ENCODE data around the gene STK11. TPM values are rescaled to one million over a fixed set of nuclear protein-coding genes. Genes with fewer than 3 reads are reported as not detected.
"Not testable (repeated sequence)": the region's sequence is repeated elsewhere in the genome, so short reads cannot be mapped to it uniquely, and the experiment has no call there.

The STK11 gene
- total RNA-seq, 1 donor from 2014 or later: 64.9 TPM

DNA sequence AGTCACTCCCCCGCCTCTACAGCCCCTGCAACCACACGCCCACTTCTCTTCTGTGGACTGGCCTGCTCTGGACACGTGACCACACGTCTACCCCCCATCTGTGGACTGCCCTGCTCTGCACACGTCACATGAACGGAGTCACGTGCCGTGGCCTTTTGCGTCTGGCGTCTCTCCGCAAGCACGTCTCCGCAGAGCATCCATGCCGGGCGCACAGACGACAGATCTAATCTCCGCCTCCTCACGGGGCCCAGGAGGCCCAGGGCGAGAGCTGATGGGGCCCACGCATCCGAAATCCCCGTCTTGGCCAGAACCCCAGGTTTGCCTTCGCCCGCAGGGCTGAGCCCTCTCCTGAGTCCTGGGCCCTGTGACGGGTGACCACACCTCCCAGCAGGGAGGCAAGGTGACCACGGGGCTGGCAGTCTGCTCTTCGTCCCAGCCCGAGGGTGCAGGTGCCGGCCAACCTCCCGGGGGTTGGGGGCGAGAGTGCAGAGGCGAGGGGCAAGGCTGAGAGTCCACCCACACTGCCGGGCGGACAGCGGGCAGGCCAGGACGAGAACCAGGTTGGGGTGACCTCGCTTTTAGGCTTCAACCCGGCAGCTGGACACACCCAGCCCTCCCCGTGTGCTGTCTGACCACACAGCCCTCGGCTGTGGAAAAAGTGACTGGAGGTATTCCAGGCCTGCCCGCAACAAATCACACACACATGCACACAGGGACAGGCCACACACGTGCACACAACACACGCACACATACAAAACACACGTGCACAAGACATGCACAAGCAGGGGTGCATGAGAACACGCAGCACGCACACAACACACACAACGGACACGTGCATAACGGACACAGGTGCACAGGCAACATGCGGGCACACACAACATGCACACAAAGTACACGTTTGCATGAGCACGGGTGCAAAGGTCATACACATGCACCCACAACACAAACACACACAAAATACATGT, 35.4 kb upstream of the STK11 start:
- DNase-seq: peak; percentile 51

GRCh38 chr19:1170938-1171754, 34.4 kb upstream of the STK11 start:
- DNase-seq: peak; percentile 58

- DNase-seq: peak; percentile 46
These were observed 33.7 kb upstream of the STK11 start for GRCh38 chr19:1171755-1172352.

DNA sequence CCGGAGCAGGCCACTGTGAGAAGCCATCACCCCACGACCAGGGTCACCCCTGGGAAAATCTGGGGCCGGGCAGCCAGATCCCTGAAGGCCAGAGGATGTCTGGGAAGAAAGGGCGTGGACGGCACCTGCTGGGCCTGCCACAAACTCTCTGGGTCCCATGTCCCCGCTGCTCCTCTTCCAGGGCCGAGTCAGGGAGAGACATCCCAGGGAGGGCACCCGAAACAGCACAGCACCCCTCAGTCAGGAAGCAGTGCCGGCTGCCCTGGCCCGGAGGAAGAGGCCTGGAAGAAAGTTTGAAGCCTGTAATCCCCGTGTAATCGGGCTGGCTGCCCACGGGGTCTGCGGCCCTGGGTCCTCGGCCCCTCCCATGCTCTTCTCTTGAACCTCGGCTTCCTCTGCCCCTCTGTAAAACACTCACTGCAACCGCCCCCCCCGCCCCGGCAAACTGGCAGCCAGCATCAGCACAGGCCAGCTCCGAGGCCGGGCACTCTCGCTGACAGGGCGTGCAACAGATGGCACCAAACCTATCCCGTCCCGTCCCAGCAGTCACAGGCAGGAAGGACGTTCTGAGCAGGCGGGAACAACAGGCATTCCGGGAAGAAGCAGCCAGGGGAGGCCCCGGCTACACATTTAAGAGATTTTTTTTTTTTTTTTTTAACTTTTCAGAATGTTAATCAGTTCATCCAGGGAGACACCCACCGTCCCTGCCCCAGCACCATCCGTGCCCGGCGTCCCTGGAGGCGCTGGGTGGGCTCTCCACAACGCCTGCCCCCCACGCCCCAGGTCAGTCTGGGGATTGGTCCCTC, 33.0 kb upstream of the STK11 start:
- DNase-seq: peak; percentile 85

DNA sequence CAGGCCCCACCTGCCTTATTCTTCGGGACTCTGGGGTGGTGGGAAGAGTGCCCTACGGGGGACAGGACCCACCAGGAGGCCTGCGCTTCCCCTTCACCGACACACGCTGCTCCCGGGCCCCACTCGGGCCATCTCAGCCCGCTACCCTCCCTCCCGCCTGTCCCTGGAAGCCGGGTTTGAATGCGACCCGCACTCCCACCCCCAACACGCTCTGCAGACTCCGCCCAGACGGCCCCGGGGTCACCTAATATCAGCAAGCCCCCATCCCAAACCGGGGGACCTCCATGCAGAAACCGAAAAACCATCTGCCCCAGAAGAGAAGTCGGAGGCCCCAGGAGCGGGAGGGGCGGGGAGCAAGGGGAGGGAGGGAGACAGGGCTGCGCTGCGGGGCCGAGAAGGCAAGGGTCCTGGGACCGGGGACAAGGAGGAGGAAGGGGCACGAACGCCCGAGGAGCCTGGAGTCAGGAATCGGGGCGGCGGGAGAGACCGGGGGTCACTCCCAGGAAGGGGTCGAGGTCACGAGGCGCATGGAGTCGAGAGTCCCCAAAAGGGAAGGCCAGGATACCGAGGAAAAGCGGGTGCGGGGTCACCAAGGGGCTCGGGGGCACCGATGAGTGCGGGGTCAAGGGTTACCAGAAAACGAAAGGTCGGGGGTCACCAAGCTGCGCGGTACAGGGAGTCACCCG, 32.3 kb upstream of the STK11 start:
- no peak for DNase-seq

GRCh38 chr19:1173845-1174809, 31.5 kb upstream of the STK11 start, which contains the start of gene SBNO2:
Gene SBNO2, minus strand, starts transcription at chr19:1174268. Its CDS starts 19,992 bp downstream, at chr19:1154276.
- DNase-seq: peak; percentile 93

DNA sequence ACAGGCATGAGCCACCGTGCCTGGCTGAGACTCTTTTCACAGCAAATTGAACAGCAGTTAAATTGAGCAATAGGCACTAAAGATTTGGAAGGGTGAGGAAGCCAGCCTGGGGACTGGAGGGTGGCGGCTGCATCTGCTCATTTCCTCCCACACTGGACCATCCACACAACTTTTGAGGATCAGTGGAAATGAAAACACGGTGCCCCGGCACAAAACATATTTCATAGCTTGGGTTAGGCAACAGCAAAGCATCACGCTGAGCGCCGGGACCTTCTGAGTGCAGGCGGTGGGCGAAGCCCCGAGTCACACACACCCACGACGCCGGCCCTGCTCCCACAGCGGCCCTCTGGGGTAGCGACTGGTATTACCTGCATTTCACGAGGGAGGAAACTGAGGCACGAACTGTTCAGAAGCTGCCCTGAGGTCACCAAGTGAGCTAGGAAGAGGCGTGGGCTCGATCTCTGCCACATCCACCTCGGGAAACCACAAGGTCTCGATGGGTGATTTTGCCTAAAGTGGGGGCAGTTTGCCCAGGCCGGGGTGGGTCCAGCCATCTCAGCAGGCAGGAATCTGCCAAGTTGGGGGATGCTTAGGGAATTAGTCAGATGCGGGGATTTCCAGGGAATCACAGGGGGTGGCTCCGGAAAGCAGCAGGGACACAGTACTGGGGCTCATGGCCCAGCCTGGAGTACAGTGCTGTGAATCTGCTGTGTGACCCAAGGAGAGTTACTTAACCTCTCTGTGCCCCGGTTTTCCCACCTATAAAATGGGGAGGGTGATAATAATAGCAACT, 28.1 kb upstream of the STK11 start:
- no peak for DNase-seq

GRCh38 chr19:1181606-1182005, 24.0 kb upstream of the STK11 start:
- DNase-seq: peak; percentile 57

GRCh38 chr19:1182068-1182467, 23.5 kb upstream of the STK11 start:
- DNase-seq: no peak

DNA sequence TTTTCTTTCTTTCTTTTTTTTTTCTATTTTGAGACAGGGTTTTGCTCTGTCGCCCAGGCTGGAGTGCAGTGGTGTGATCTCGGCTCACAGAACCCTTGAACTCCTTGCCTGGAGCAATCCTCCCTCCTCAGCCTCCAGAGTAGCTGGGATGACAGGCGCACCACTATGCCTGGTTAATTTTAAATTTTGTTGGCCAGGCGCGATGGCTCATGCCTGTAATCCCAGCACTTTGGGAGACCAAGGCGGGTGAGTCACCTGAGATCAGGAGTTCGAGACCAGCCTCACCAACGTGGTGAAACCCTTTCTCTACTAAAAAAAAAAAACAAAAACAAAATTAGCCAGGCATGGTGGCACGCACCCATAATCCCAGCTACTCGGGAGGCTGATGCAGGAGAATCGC, 22.9 kb upstream of the STK11 start:
- DNase-seq: no peak

- DNase-seq: no peak
These were observed 21.9 kb upstream of the STK11 start for GRCh38 chr19:1183543-1184172.

- DNase-seq: no peak
These were observed 16.2 kb upstream of the STK11 start for GRCh38 chr19:1189419-1189818.

- no peak for DNase-seq
These were observed 6.0 kb upstream of the STK11 start for GRCh38 chr19:1199531-1199930.

DNA sequence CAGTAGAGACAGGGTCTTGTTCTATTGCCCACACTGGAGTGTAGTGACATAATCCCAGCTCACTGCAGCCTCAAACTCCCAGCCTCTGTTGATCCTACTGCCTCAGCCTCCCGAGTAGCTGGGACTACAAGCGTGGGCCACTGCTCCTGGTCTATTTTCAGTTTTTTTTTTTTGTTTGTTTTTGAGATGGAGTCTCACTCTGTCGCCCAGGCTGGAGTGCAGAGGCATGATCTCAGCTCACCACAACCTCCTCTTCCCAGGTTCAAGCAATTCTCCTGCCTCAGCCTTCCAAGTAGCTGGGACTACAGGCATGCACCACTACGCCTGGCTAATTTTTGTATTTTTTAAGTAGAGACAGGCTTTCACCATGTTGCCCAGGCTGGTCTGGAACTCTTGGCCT, 5.0 kb upstream of the STK11 start:
- not testable (repeated sequence) for DNase-seq

GRCh38 chr19:1206150-1206863, 729 bp downstream of the STK11 start:
- no peak for DNase-seq

DNA sequence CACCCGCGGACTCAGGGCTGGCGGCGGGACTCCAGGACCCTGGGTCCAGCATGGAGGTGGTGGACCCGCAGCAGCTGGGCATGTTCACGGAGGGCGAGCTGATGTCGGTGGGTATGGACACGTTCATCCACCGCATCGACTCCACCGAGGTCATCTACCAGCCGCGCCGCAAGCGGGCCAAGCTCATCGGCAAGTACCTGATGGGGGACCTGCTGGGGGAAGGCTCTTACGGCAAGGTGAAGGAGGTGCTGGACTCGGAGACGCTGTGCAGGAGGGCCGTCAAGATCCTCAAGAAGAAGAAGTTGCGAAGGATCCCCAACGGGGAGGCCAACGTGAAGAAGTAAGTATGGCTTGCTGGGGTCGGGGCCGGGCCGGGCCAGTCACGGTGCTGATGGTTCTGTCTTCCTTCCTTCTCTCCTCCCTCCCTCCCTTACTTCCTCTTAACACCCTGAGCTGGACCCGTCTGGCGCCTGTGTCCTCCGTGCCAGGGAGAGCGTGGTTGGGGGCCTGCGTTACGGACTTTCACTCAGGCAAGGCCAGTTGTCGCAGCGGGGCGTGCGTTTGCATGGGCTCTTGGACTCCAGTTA, 1.4 kb downstream of the STK11 start:
- no peak for DNase-seq

GRCh38 chr19:1208830-1209229, 3.3 kb downstream of the STK11 start:
- DNase-seq: not testable (repeated sequence)

DNA sequence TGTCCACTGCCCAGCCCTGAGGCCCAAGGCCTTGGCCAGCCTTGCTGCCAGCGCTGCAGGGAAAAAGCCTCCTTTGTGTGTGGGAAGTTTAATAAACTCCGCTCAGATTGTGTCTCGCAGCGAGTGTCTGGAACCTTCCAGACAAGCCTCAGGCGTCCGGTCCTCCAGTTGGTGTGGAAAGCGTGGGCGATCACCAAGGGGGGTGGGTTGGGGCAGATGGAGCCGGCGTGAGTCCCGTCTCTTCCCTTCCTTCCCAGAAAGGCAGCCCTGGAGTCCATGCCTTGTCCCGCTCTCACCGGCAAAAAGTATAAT, 4.6 kb downstream of the STK11 start:
- no peak for DNase-seq
